HG03175 (cell line): ENCODE data around the gene IGFALS.

Experiments
- ATAC-seq: cut with Tn5 transposase; IDR thresholded peaks from one replicate; pipeline ENCODE4 v1.9.1; 2021; ENCODE audit warnings: mild to moderate bottlenecking, moderate library complexity; ENCODE audit not compliant: unreplicated experiment

IGFALS gene

GRCh38 chr16:1793578-1794220, at the start of gene IGFALS:
Gene IGFALS, minus strand, starts transcription at chr16:1793705. Its CDS starts 53 bp downstream, at chr16:1793652.
- no peak for ATAC-seq

GRCh38 chr16:1839554-1839953, 46.0 kb upstream of the IGFALS start:
- no peak for ATAC-seq

DNA sequence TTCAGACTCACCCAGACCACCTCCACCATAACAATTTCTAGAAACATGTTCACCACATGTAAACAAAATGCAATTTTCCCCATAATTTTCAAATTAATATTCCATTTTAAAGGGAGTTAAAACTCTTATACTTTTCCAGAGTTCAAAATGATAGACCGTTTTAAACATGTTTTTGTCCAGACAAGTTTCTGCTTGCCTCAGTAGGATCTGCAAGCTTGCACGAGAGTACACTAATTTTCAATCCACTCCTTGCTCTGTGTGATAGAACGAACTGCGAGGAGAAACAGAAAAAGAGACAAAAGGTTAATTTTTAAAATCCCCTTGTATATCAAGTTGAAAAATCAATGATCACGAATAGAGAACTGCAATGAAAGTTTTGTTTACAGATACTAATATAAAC, 40.6 kb upstream of the IGFALS start:
- ATAC-seq = no peak

DNA sequence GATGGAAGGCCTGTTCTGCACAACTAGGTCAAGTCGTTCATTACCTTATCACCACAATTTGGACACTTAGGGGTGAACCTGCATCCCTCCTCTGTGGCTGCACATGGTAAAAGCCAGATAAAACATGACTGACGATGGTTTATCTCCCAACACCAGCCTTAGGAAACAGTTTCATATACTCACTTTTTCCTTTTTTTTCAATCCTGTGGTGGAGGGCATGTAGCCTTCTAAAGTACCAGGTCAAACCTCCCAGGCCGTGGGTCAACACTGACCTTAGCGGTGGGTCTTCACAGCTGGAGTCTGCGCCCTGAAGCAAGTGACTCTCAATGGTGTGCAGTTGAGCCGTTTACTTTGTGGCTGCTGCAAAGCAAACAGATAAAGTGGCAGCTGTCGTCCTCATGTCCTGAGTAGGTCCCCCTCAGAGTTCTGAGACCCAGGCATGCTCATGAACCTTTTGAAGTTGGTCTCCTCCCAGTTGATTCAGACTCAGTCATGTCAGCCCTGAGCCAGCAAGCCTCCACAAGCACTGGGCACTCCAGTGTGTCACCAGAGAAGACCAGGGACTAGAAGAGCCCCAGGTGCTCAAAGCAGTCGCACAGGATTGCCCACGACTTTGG, 39.4 kb upstream of the IGFALS start:
- no peak for ATAC-seq

DNA sequence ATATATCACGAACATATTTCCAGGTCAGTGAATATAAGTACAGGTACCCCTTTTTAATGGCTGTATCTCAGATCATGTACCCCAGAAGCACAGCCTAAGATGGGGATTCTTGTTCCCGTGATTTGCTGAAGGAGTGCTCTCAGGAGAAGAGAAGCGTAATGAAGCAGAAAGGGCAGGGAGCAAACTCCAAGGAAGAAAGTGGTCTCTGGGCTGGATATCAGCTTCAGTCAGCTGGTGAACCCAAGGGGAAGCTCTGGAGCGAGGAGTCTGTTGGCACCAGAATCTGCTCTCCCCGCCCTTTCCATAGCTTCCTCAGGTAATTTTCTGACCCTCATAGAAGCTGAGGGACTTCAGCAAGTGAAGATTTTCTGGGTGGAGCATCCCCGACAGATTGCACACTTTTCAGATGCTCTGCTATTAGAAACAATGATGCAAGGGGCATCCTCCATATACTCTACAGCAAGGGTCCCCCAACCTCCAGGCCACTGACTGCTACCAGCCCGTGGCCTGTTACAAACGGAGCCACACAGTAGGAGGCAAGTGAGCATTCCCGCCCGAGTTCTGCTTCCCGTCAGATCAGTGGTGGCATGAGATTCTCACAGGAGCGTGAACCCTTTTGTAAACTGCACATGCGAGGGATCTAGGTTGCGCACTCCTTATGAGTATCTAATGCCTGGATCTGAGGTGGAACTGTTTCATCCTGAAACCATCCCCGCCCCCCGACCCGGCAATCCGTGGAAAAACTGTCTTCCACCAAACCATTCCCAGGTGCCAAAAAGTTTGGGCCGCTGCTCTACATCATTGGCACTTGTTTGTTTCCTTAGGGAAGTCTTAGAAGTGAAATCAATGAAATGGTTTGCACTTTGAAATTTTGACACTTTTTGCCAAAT, 37.9 kb upstream of the IGFALS start:
- ATAC-seq = no peak

- no peak for ATAC-seq
These were observed 36.7 kb upstream of the IGFALS start for GRCh38 chr16:1830213-1830612.

GRCh38 chr16:1828645-1829410, 35.3 kb upstream of the IGFALS start:
- ATAC-seq = no peak

DNA sequence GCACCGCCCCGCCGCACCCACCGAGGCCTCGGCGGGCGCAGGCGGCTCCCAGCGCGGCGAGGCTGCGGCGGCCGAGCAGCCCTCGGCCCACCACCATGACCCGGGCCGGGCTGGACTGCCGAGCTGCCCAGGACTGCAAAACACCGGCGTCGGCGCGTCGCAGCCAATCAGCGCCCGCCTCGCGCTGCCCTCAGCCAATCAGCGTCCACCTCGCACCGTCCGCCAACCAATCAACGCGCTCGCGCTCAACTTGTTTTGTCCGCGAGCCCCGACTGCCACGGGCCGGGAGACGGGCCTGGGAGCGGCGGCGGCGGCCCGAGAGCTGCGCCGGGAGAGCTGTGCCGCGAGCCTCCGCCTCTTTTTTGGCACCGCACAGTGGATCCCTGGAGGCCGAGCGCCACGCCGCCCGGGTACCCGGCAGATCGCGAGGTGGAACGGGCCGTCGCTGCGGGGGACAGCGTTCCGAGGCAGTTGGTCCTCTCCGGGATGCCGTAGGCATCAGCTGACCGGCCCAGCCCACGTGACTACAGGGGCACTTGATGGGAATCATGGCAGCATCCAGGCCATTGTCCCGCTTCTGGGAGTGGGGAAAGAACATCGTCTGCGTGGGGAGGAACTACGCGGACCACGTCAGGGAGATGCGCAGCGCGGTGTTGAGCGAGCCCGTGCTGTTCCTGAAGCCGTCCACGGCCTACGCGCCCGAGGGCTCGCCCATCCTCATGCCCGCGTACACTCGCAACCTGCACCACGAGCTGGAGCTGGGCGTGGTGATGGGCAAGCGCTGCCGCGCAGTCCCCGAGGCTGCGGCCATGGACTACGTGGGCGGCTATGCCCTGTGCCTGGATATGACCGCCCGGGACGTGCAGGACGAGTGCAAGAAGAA, 33.4 kb upstream of the IGFALS start, which contains the start of the genes FAHD1 and HAGH:
TSS of gene FAHD1 (plus strand) at position 516 of the 883 bp plus-strand sequence. CDS start at position 549, 33 bp downstream.
TSS of gene HAGH (minus strand) at position 135 of the 883 bp plus-strand sequence. CDS start at position 97, 38 bp downstream.
- peak; percentile 83 for ATAC-seq

GRCh38 chr16:1825864-1826690, 32.6 kb upstream of the IGFALS start:
- ATAC-seq = peak; percentile 44

DNA sequence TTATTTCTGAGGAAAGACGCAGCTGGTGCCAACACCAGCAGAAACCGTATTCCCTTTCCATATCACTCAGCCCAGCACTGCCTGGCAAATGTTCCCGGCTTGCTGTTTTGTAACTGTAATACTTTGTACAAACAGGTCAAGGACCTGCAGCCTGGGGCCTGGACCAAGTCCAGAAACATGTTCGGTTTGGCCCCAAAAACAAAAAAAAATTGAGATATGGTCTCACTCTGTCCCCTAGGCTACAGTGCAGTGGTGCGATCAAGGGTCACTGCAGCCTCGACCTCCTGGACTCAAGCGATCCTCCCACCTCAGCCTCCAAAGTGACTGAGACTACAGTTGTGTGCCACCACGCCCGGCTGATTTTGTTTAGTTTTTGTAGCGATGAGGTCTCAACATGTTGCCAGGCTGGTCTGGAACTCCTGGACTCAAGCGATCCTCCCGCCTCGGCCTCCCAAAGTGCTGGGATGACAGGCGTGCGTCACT, 31.9 kb upstream of the IGFALS start:
- ATAC-seq = no peak

GRCh38 chr16:1823821-1824220, 30.3 kb upstream of the IGFALS start:
- ATAC-seq = no peak

DNA sequence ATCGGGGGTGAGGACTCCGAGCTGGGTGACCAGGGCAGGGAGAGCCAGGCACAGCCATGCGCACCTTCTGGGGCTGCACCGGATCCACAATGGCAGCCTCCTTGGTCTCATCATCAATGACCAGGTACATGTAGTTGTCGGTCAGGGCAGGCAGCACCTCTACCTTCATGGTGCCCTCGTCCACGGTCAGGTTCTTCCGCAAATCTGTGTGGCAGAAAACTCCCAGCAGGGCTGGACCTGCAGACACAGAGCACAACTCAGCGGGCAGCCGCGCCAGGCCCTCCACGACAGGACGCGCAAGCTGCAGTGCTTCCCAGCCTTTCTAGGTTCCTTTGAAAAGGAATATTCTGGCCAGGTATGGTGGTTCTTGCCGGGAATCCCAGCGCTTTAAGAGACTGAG, 29.3 kb upstream of the IGFALS start:
- ATAC-seq = no peak

GRCh38 chr16:1821861-1822611, 28.5 kb upstream of the IGFALS start:
- no peak for ATAC-seq

DNA sequence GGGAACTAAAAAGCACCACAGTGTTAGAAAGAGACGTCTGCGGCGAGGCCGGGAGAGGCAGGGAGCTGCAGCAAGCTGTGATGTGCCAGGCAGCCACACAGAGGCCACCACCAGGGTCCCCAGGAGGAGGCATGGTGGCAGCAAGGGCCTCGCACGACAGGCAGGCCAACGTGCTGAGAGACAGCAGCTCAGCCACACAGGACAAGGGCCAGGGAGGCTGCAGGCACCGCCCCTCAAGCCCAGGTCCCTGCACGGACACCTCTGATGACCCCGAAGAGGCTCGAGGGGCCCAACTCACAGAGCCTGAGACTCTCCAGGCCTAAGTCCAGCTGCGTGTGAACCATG, 27.4 kb upstream of the IGFALS start:
- ATAC-seq = no peak

- no peak for ATAC-seq
These were observed 26.8 kb upstream of the IGFALS start for GRCh38 chr16:1820096-1820945.

- no peak for ATAC-seq
These were observed 26.1 kb upstream of the IGFALS start for GRCh38 chr16:1819611-1820010.

- ATAC-seq = no peak
These were observed 25.5 kb upstream of the IGFALS start for GRCh38 chr16:1818873-1819525.
